NCI-H2107 (cell line): ENCODE data around the gene PPP2R5C.
A peak's percentile ranks its signal among the peaks of the same experiment; 100 is the strongest.

ENCODE experiments used
- DNase-seq: peaks from one replicate; lab custom pipeline; 2025; lab: John Stamatoyannopoulos, UW

The PPP2R5C gene

DNA sequence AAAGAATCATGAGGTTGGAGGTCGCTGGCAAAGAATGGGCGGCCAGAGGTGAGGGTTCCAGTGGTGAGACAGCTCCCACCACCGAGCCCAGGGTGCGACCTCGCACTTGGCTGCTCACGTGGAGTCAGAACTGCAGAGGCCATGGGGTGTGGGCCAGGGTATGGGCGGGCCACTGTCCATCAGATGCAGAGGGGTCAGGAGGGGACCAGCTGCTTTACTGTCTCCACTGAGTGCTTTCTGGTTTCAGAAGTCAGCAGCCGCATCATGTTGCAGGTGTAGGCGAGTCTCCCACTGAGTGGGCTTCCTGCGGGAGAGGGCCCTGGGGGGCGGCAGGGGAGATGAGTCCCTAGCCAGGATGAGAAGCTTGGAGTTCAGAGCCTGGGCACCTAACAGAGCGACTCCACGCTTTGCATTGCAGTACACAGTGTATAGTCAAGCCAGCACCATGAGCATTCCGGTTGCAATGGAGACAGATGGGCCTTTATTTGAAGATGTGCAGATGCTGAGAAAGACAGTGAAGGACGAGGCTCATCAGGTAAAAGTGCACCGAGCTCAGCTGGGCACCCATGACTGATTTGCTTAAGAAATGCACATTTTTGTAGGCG is 156.0 kb downstream of the PPP2R5C start:
- no peak for DNase-seq

DNA sequence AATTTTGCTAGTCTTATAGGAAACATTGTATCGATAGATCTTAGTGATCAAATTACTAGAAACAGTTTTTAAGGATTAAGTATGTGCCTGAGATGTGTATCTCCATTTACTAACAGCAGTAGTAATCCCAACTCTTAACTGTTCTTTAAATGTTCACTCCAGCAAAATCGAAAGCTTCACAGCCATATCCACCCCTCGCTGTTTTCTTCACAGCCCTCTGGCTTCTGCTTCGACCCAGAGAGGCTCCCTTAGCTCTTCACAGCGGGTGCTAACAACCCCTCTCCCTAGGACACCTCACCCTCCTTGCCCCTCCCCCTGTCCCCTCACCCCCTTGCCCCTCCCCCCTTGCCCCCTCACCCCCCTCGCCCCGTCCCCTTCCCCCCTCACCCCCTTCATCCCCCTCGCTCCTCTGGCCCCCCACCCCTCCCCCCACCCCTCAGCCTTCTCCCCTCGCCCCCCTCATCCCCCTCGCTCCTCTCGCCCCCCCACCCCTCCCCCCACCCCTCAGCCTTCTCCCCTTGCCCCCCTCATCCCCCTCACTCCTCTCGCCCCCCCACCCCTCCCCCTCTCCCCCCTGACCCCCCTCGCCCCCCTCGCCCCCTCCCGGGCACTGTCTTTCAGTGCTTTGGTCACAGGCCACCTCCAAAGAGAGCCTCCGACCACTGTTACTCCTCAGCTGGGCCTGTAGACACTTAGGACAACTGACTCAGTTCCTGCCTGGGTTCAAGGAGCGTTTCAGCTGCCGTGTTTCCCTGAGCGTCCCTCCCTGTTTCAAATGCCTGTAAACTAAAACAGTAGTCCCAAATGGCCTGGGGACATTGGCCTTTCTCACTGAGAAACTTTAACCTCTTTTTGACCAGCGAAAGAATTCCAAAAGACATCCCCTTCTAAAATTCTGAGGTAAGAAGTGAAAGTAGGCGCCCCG is 156.8 kb downstream of the PPP2R5C start:
- no peak for DNase-seq

DNA sequence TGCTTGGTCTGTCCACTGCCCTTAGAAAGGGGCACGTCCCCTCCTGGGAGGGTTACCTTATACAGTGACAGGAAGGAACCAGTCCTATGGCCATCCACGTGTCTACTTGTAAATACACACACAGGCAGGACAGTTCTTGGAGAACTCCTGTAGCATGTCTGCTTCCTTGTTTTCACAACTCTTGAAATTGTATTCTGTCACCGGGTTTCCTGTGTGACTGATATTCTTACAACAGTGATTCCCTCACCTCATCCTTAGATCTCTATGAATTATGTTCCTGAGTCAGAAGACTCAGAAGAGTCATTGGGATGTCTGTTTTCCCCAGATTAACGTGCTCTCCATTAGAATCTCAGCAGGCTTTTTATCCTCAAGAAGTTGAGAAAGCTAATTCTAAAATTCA is 158.8 kb downstream of the PPP2R5C start:
- DNase-seq = no peak

DNA sequence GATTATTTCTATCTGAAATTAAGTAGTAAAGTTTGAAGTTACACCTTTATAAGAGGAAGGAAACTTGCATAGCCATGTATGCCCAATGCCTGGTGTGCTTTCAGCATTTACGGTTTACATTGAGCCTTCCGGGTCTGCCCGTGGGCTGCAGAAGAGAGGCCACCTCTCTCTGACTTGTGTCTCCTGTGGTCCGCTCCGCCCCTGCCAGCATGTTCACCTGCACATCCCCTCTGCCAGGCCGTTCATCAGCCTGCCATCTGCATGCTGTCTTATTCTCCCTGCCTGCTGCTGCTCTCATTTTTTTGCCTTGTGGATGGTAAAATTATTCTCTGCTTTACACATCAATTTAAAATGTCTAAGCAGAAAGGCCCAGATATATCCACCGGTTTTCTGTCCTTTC is 161.4 kb downstream of the PPP2R5C start:
- no peak for DNase-seq

DNA sequence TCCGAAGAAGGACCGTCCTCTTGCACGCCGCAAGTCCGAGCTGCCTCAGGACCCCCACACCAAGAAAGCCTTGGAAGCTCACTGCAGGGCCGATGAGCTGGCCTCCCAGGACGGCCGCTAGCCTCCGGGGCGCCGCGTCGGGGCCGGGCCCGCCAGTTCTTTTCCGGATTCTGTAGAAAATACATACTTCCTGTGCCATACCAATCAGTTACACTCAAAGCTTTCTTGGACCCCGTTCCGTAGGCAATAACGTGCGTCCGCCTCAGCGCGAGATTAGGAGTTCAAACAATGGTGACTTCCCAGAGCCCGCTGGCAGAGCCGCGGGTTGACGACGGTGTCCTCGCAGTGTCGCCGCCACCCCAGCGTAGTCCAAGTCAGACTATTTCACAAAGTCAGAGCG is 163.6 kb downstream of the PPP2R5C start:
- DNase-seq = no peak

DNA sequence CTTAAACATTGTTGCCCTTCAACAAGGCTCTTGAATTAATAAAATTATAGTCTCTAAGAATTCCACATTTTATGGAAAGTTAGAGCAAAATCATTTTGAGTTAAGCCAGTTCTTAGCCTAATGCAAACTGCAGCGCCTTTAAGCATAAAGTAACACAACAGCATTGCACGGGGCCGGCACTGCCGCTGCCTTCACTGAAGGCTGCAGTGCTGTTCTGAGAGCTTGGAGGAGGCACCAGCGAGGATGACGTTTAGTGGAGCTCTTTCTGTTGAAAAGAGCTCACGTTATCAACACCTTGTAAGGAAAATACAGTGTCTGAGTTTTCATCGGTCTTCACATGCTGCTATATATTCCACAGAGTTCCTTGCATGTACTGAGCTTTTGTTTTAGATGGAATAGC is 164.6 kb downstream of the PPP2R5C start:
- DNase-seq = no peak

DNA sequence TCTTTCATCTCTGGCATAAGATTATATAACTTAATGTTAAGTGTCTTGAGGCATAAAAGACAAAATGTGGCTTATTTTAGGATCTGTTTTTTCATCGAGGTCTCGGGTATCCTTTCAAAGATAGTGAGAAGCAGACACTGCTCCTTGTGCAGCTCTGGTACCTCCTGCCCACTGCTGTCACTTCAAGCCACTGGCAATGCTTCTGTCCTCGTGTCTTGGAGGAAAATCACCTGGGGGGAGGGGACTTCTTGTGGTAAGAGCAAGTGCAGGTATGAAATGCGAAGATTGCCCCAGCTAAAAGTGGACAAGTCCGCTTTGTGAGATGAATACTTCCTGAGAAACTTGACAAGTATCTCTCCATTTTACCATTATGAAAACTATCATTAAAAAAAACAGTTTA is 165.1 kb downstream of the PPP2R5C start:
- DNase-seq = no peak

DNA sequence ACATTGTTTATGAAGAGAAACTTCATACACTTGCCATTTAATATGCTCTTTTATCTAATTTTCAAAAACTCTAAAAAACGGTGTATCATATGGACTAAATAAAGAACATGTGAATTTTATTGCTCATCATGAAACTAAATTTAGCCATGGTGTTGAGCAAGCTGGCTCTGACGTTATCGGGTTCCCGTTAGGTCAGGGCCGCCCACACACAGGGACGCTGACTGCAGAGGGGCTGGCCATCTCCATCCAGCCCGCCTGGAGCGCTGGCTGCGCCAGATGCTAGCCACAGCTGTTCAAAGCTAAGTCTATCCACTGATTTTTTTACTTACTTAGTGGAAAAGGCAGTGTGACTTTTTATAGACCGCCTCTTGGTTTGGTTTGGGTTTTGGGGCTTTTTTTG is 166.3 kb downstream of the PPP2R5C start:
- DNase-seq = no peak

DNA sequence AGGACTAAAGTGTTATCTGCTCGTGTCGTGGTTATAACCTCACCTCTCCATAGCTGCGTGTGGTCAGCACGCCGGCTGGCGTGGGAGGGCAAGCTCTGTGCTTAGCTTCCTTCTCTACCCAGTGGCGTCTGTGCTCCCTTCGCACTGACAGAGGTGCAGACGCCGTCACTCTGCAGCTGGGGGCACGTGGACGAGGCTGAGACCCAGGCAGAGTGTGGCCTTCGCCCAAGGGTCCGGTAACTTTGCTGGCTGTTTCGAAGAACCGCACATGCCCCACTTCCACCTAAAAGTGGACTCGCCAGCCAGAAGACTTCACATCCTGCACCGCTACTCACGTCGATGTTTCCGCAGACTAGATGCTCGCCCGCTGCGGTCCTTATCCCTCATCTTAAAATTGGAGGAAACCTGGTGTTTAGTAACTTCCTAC is 166.9 kb downstream of the PPP2R5C start:
- no peak for DNase-seq

DNA sequence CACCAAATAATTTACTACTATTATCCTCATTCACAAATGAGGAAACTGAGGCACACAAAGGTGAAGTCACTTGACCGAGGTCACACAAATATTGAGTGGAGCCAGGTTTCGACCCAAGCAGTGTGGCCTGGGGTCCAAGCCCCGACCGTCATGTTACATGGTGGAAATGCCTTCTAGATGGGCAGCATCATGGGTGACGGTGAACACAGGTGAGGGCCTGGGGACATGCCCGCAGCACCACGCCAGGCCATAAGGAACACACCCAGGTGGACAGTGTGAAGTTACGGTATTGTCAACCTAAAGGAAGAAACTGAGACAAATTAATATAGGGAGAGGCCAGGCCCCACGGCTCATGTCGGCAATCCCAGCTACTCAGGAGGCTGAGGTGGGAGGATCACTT is 167.6 kb downstream of the PPP2R5C start:
- DNase-seq = no peak

DNA sequence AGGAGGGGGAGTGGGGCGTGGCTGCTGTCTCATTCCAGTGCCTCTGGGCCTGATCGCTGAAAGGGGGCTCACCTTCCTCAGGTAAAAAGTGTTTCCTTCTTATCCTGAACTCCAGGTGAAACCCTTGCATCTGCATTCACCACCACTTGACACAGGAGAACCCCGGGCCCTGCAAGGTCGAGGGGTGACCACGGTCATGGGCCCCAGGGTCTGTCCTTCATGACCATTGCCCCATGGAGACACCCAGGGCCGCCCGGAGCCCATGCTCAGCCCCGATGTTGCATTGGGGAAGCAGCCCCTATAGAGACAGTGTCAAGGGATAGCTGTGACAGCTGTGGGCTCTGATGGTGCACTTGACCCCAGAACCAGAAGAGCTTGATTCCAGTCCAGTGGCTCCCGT is 168.4 kb downstream of the PPP2R5C start:
- DNase-seq = no peak

DNA sequence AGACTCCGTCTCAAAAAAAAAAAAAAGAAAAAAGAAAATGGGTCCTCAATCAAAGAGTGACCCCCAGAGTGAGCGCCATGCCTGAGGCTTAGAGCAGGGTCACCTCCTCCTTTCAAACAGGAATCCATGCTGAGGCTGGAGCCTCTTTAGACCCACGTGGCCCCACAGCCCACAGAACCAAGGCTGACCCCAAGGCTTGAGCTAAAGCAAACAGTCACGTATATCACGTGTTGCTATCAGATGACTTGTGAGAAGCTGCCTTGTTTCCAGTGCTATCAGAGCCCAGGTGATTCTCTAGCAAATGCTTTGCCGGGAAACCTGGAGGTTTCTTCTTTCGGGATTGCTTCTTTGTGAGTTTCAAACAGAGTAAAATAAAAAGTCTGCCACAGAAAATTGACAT is 171.2 kb downstream of the PPP2R5C start:
- no peak for DNase-seq

DNA sequence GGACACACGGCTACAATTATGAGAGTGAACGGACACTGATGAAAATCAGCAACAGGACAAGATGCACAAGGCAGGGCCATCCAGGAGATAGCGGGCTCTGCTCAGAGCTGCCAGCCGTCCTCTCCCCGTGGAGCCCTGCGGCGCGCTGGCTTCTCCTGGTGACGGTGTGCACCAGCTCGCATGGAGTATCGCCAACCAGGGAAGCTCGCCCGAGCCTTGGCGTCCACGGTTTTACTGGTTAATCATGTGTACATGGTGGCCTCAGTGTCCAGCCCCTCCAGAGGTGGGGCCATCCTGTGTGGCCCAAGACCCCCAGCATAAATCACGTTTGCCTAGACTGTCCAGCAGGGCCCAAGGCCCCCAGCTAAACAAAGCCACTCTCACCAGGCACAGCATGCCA is 171.7 kb downstream of the PPP2R5C start:
- no peak for DNase-seq

DNA sequence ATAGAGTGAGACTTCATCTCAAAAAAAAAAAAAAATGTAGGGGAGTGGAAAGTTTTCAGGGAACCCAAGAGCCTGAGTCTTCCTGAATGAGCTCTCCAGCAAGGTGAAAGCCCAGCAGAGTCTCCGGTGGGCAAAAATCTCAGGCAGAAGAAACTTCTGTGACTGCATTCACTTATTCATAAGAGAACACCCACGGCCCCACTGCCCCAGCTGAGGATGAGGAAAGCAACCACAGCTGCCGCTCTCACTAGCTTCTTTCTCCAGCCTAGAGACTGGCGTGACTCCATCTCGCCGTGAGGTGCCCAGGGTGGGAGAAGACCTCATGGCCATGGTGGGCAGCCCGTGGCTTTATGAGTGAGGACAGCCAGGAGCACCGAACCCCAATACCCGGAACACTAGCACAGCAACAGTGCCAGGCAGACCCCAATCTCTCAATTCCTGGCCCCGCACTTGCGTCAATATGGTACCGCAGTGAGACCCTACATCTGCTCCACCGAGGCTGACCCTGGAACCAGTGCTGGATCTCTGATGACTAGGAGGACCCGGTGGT is 173.2 kb downstream of the PPP2R5C start:
- no peak for DNase-seq

DNA sequence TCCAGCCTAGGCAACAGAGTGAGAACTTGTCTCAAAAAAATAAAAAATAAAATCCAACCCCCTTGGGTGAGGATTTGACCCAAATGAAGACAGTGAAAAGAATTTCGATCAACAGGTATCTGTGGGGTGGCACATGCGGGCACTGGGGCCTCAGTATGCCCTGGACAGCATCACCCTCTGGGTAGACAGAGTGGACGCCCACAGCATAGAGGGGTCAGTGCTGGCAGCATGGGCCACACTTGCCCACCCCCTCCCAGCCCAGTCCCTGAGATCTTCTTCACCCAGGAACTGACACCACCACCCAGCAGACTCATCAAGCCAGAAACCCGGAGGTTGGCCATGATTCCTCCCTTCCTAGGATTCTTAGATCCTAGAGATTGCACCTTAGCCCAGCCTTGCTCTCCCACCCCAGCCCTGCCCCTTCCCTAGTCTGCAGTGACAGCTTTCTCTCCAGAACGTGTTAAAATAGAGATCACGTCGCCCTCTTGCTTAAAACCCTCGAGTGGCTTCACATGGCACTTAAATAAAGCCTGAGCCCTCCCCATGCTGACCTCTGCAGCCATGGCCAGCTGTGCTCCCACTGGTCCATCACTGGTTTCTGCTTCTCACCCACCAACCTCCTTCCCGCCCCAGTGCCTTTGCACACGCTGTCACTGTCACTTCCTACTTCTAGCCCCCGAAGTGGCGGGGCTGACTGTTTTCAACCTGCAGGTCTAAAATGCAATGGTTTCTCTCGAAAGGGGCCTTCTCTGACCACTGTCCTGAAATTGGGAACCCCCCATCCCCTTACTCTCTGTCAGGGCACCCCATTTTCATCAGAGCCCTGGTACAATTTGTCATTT is 176.6 kb downstream of the PPP2R5C start:
- DNase-seq = no peak

DNA sequence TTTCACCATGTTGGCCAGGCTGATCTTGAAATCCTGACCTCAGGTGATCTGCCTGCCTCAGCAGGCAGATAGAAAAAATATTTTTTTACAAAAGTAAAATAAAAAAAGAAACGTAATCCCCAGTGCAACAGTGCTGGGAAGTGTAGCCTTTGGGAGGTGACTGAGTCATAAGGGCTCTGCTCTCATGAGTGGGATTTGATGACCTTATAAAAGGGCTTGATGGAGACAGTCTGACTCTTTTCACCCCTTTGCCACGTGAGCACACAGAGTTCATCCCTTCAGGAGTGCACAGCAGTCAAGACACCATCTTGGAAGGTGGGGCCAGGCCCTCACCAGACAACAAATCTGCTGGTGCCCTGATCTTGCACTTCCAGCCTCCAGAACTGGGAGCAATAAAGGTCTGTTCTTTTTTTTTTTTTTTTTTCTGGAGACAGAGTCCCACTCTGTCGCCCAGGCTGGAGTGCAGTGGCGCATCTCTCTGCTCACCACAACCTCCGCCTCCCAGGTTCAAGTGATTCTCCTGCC is 178.2 kb downstream of the PPP2R5C start:
- no peak for DNase-seq

DNA sequence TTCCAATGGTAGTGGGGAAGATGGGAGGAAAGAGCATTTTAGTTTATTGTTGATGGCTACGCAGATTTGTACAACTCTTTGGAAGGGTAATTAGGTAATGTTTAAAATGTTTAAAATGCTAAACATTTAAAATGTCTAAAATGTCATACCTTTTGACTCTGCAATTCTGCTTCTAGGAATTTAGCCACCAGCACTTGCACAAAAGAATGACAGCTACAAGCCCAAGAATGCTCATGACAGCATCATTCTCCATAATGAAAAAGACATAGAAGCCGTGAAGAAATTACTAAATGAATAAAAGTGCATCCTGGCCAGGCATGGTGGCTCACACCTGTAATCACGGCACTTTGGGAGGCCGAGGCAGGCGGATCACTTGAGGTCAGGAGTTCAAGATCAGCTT is 182.9 kb downstream of the PPP2R5C start:
- DNase-seq = no peak

DNA sequence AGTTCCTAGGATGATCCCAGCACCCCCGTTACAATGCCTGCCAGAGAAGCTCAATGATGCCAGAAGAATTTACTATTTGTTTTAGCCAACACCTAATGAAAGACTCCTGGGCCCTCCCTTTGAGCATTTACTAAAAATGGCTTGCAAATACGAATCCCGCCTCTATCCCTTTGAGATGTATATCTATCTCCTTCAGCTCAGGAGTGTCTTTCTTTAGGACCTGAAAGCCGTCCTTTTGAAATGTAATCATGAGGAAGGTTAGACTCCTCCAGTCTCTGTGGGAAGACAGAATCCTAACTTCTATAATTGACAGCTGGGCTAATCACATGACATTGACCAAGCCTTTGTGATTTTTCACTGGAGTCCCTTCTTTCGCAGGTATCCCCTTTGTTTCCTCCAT is 183.7 kb downstream of the PPP2R5C start:
- no peak for DNase-seq

DNA sequence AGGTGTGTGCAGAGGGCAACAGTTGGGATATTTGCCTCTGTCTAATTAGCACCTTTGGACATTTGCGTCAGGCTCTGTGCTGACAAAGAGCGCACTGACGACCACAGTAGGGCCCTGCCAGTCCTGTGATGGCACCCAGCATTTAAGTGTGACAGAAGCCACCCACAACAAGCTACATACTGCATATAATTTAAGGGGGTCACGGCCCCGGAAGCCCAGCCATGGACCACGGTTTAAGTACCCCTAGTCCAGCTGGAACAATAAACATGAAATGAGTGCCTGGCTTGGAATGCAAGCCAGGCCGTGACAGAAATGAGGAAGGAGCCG is 186.0 kb downstream of the PPP2R5C start:
- no peak for DNase-seq

DNA sequence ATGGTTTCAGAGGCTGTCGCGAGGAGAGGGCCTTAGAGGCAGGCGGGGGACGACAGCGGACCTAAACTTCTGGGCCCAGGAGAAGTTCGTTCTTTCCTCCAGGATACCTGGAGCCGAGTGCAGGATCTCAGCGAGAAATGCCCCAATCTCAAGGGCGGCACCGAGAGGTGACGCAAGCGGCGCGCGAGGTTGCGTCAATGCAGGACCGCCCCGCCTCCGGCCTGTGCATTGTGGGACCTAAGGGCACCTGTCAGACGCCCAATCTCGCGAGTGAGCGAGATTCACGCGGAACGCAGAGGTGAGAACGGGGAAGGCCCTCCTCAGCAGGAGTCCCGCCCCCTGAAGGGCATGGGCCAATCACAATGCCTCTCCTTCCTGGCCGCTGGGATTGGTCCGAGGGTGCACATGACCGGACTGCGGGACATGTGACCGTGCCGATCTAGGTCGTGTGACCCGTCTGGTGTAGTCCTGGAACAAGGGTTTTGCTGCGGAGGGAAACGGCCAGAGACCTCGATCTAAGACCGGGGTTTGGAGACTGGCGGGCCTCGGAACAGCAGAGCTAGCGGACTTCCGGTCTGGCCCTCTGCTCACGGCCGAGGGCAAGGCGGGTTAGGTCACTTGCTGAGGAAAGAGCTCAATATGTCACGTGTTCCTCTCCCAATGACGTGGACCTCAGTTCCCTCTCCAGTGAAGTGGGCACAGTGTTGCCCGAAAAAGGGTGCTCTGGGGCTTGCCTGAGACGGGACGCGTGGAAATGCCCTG is 186.6 kb downstream of the PPP2R5C start:
- DNase-seq = peak; percentile 100

DNA sequence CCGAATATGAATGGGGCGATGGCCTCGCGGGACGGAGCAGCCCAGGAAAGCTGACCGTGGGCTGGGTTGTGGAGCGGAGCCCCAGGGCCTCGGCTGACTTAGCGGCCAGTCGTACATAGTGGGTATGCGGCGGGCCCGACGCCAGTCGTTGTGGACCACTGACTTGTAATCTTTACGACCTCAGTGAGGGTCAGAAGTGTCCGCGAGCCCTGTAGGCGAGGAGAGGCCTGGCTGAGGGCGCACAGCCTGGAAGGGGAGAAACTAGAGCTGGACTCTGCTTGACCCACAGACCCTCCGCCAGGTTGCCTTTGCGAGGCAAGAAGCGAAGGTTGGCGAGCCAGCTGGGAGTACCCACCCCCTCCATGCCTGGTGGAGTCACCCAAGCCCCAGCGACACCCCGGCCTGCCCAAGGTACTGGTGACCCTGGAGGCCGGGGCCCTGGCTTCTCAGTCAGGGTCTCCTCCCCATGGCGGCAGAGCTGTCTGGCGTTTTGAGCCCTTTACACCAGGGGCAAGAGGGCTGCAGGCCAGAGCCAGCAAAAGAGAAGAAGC is 187.2 kb downstream of the PPP2R5C start:
- no peak for DNase-seq
